HG02642 (cell line): ENCODE results near the gene HSPA1B.
A peak's percentile ranks its signal among the peaks of the same experiment; 100 is the strongest.
"Not testable (repeated sequence)": the region's sequence is repeated elsewhere in the genome, so short reads cannot be mapped to it uniquely, and the experiment has no call there.

Source experiments
- ATAC-seq: cut with Tn5 transposase; IDR thresholded peaks from one replicate; pipeline ENCODE4 v1.9.1; 2021; ENCODE audit warnings: mild to moderate bottlenecking; ENCODE audit not compliant: unreplicated experiment, poor library complexity

The HSPA1B gene

GRCh38 chr6:31827286-31828079, at the start of gene HSPA1B:
TSS of gene HSPA1B (plus strand) at chr6:31827738. CDS start at chr6:31827951, 213 bp downstream.
- ATAC-seq, result peak; percentile 67

DNA sequence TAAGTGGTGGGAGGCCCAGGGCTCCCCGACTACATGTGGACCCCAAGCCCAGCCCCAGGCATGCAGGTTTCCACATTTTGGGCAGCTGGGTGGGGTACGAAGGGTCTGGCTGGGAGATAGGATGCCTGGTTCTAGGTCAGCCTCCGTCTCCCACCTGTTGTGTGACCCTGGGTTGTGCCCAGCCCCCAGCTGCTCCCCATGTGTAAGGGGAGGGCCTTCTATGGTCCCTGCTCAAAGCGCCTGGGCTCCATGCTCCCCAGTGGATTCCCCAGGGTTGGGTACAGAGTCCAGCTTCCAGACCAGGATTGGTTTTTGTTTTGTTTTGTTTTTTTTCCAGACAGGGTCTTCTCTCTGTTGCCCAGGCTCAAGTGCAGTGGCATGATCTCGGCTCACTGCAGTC, 49.3 kb upstream of the HSPA1B start:
- ATAC-seq, result no peak

- ATAC-seq, result no peak
Observed at GRCh38 chr6:31778999-31779885, 48.3 kb upstream of the HSPA1B start.

GRCh38 chr6:31779908-31780307, 47.6 kb upstream of the HSPA1B start:
- ATAC-seq, result no peak

- no peak for ATAC-seq
Observed at GRCh38 chr6:31780507-31781243, 46.9 kb upstream of the HSPA1B start.

DNA sequence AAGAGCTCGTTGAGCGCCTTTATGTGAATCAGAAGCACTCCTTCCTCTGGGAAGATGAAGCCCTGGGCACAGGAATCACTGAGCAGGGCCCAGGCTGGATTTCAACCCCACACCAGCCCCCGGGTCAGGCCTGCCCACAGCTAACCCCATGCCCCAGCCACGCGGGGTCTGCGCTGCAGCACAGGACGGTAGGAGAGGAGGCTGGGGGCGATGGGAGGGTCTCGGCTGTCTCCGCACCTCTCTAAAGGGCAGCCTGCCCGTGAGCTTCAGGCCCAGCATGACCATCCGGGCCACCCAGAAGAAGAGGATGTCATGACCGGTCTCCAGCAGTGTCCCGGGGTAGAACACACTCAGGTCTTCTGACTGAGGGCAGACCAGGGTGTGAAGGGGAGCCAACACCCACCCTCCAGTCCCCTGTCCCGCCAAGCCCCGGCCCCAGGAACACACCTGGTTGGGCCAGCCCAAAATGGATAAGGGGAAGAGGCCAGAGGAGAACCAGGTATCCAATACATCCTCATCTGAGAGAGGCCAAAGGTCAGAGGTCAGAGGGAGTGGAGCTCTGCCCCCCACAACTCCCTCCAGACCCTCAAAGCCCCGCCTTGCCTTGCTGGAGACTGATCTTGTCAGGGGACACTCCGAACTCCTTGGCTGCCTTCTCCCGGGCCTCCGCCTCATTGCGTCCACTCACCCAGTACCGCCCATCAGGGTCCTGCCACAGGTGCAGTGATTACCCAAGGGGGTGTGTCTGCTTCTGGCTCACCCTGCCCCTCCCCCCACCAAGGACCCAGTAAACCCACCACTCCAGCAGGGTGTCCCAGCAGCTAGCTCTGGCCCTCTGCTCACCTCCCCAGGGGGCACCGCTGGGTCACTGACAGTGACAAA, 46.1 kb upstream of the HSPA1B start:
- no peak for ATAC-seq

DNA sequence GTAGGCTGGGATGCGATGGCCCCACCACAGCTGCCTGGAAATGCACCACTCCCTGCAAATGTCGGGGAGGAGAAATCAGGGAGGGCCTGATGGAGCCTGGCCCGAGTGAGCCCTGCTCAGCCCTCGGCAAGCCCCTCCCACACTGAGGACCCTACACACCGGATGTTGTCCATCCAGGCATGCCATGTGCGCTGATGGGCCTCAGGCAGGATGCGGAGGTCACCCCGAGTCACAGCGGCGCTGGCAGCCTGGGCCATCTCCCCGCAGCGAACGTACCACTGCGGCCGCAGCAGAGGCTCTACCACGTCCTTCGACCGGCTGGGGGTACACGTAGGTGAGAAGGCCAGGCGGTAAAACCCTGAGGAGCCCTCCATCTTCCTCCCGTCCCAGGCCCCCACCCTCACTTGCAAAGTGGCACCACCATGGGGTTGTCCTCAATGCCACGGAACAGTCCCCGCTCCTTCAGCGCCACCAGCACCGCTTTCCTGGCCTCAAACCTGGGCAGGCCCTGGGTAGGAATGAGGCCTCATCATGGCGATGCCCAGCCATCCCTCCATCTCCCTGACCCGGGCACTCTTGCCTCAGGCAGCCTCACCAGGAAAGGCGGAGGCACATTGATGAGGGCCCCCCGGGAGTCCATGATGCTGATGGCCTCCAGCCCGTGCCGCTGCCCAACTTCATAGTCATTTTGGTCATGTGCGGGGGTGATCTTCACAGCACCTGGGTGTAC, 45.2 kb upstream of the HSPA1B start:
- no peak for ATAC-seq

GRCh38 chr6:31784098-31784925, 43.2 kb upstream of the HSPA1B start:
- no peak for ATAC-seq

DNA sequence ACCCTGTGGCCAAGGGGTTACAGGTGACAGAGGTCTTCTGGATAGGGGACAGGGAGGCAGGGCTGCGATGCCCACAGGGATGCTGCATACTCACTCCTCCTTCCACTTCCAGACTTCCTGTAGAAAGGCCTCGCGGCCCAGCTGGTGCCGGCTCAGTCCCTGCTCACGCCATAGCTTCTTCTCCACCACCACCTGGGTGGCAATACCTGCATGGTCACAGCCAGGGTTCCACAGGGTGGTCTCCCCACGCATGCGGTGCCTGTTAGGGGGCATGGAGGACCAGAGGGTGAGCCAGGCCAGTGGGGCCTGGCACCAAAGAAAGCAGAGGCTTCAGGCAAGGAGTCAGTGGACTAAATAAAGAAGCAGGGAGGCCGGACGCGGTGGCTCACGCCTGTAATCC, 42.1 kb upstream of the HSPA1B start:
- no peak for ATAC-seq

- ATAC-seq, result no peak
Observed at GRCh38 chr6:31791324-31792089, 36.0 kb upstream of the HSPA1B start.

DNA sequence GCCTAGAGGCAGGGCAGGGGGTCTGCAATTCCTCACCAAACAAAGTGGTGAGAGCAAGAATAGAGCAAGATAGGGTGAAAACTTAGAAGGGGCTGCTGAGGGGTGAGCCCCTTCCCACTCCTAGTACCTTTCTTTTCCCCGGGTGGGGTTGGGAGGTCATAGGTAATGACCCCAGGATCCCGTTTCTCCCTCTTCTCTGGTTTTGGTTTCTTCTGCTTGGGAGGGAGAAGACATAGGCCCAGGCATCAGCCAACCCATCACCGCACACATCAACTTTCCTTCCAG, 35.5 kb upstream of the HSPA1B start:
- ATAC-seq, result no peak

DNA sequence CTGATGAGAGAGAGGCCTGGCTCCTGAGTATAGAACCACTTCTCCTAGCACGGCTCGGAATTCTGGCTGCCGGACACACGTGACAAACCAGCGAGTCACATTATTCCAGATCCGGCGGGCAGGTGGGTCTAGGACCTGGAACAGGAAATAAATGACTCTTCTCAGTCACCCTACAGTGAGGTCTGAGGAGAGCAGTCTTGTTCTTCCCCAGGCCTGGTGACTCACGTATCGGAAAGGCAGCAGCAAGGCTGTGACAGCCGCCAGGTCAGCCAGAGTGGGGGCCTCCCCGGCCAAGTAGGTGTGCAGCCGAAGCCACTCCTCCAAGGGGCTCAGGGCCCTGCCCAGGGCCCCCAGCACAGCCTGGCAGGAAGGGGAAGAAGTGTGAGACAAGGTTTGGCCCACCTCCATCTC, 34.8 kb upstream of the HSPA1B start:
- no peak for ATAC-seq

DNA sequence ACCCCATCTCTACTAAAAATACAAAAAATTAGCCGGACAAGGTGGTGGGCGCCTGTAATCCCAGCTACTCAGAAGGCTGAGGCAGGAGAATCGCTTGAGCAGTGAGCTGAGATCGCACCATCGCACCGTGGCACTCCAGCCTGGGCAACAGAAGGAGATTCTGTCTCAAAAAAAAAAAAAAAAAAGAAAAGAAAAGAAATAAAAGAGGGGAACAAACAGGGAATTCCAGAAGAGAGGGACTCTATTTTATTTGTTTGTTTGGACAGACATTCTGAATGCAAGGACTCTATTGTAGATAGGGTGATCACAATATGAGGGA, 33.7 kb upstream of the HSPA1B start:
- ATAC-seq, result not testable (repeated sequence)

DNA sequence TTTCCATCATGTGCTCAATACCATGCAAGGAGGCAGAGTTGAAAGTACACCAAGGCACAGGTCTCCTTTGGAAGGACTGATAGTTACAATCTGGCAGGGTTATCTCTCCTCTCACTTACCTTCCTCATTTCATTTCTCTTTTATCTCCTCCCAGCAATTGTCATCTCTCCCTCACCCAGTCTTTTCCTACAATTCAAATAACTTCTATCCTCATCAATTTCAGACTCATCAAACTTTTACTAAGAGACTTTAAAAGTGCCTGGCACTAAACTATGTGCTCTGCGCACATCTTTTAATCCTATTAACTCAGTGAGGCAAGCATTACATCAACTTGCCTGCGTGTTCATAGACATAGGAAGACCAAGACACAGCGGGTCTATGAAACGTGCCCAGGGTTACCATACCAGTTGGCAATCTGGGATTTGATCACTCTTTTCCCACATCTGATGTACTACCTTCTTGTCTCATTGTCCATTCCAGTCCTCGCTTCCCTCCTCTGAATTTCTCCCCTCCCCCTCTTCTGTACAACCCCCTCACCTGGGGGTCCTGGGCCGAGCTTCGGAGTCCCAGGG, 33.2 kb upstream of the HSPA1B start:
- no peak for ATAC-seq

DNA sequence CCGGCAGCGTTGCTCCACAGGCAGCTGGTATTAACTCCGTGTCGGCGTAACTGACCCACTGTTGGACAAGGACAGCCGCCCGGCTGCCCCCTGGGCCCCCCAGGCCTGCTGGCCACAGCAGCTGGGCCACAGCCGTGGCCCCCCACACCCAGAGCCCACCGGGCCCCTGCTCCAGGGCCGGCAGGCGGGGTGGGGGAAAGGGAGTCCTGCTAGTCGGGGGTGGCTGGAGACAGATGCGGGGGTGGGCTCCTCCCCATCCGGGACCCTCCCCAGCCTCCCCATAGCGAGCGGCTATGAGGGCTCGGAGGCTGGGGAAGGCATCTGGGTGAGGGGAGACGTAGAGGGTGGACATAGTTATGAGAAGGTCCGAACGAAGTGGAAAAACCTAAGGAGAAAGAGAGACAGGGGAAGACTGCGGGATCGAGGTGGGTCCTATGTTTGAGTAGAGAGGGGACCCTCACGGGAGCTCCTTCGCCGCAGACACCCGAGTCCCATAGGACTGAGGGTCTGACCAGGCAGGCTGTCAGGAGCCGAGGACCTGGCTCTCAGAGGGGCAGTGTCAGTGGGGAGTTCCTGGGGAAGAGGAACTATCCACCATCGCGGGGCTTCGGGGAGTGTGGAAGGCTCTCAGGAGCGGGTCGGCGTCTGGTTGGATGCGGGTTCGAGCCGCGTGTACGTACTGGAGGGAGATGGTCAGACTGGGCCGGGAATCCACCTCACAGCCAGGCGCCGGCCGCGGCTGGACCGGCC, 32.5 kb upstream of the HSPA1B start:
- peak; percentile 15 for ATAC-seq

GRCh38 chr6:31795616-31796298, 31.8 kb upstream of the HSPA1B start, which contains the start of gene VARS1:
TSS of gene VARS1 (minus strand) at chr6:31795752. CDS start at chr6:31795217, 535 bp downstream.
- ATAC-seq, result peak; percentile 78
